ENCODE results near the gene SF3B2.

The SF3B2 gene

DNA sequence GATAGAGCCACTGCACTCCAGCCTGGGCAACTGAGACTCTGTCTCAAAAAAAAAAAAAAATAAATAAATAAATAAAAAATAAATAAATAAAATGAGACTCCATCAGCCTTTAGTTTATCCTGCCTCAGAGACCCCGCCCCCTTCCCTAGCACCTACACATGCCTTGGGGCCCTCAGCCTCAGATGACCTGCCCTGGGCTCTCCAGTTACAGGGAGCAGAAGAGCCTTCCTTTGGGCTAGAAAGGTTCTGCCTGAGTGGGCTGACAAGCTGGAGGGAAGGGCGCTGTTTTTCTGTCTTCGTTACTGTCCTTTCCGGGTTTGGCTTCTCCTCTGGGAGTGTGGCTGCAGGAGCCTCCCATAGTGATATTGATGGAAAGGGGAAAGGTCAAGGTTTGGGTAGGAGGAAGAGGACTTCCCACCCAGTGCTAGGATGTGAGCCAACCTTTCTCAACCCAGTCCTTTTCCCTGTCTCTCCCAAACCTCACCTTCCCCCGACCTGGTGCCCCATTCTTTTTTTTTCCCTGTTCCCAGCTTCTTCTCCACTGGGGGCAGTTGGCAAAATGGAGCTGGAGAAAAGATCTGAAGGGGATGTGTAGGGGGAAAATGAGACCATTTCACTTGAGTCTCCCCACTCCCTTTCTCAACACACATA lies 1.5 kb upstream of the SF3B2 start:
- DNase-seq, result no peak

- no peak for DNase-seq
These were observed 796 bp upstream of the SF3B2 start for GRCh38 chr11:66051371-66051765.

DNA sequence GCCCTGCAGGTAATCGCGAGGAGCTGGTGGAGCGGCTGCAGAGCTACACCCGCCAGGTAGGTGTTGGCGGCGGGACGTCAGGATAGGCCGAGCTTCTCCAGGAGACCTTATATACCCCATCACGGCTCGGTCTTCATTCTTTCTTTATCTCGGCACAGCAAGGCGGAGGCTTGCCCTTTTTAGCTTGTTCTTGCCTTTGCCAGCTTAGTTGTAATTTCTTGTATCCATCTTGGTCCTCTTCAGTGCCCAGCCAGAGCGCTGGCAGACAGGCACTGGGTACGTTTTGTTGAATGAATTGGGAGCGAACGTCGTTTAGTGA lies 459 bp downstream of the SF3B2 start:
- no peak for DNase-seq

GRCh38 chr11:66055021-66055420 lies 2.9 kb downstream of the SF3B2 start:
- no peak for DNase-seq

DNA sequence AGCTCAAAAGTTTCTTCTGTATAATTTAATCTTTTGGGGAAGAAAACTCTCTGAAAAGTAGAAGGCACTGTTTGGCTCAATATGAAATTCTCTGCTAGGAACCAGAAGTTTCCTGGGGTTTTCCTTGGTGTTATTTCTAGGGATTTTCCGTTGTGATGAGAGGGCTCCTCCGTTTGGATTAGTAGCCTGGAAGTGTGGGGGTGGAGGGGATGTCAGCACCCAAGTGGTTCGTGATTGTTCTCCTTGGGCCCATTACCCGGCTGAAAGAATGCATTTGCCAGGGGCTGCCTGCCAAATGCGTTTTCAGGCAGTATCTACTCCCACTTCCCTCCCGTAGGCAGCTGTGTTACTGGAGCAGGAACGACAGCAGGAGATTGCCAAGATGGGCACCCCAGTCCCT lies 4.3 kb downstream of the SF3B2 start:
- no peak for DNase-seq

DNA sequence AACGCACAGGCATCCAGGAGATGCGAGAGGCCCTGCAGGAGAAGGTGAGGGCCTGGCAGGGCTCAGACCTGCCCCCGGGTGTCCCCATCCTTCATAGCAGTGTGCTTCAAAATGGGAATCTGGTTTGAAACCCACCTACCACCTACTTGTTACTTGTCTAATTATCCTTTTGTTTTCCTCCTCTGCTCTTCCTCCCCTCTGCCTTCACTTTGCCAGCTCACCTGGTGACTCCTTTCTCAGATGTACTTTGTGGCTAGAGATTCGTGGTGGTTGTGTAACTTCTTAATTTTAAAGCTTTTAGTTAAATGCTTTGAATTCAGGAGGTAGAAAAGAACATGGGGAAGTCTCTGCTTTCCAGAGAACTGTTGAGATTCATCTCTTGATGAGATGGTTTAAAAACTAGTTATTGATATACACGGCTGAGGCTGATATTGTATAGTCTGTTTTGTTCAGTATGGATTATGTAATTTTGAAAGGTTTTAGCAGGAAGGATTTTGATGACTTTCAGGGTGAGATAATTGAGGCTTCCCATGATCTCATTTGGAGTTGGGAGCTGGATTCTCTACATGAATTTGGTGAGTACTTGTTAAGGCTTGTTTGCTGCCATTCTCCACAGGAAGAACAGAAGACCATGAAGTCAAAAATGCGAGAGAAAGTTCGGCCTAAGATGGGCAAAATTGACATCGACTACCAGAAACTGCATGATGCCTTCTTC lies 8.0 kb downstream of the SF3B2 start:
- no peak for DNase-seq

DNA sequence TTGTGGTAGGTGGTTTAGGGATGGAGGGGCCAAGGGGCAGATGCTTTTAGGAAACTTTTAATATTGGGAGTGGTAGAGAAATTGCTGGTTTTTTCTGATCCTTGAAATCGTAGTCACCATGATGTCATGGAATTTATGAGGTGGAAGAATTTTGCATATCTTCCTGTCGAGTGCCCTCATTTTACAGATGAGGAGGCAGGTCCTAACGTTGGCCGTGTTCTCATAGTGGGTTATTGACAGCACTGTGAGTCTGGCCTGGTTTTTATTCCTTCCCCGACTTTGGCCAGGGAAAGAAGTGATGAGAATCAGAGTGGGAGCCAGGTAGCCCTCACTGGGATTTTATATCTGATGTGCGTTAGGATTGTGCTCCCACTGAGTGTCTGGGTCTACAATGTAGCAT lies 9.1 kb downstream of the SF3B2 start:
- no peak for DNase-seq

- no peak for DNase-seq
These were observed 10.2 kb downstream of the SF3B2 start for GRCh38 chr11:66062408-66062807.

DNA sequence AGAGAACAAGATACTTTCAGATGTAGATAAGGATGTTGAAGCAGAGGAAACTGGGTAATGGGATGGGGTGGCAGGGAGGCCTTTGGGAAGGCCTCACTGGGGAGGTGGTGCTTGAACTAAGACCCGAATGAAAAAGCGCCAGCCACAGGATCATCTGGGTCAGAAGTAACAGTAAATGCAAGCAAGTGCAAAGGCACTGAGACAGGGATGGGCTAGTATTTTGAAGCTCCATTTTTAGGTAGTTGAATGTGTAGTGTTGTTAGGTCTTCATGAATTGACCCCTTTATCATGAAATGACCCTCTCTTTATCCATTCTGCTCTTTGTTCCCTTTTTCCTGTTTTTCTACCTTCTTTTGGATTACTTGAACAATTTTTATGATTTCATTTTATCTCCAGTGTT lies 11.7 kb downstream of the SF3B2 start:
- no peak for DNase-seq

DNA sequence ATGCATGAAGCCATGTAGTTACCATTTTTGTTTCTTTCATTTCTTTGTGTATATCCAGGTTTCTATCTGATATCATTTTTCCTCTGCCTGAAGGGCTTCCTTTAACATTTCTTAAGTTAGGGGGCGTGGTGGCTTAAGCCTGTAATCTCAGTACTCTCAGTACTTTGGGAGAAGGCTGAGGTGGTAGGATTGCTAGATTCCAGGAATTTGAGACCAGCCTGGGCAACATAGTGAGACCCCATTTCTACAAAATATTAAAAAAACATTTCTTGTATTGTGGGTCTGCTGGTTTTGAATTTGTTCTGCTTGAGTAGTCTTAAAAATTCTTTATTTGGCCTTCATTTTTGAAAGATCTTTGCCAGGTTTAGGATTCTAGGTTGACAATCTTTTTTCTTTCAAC lies 12.4 kb downstream of the SF3B2 start:
- no peak for DNase-seq

GRCh38 chr11:66066751-66067150 lies 14.6 kb downstream of the SF3B2 start:
- no peak for DNase-seq

DNA sequence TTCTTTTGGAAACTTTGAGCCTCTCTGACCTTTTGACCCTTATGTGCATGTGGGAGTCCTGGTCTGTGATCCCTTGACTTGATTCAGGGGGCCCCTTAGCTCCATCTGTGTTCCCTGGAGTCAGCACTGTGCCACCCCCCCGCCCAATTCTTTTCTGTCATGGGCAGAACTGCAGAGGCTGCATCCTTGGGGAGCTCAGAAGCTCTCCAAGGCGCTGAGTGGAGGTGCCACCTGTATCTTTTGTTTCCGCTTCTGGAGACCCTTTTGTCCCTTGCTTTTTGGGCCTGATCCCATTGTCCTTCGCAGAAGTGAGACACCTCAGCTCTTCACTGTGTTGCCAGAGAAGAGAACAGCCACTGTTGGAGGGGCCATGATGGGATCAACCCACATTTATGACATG lies 15.5 kb downstream of the SF3B2 start:
- no peak for DNase-seq

- DNase-seq, result peak; percentile 82
These were observed 16.1 kb downstream of the SF3B2 start for GRCh38 chr11:66068154-66068821.

DNA sequence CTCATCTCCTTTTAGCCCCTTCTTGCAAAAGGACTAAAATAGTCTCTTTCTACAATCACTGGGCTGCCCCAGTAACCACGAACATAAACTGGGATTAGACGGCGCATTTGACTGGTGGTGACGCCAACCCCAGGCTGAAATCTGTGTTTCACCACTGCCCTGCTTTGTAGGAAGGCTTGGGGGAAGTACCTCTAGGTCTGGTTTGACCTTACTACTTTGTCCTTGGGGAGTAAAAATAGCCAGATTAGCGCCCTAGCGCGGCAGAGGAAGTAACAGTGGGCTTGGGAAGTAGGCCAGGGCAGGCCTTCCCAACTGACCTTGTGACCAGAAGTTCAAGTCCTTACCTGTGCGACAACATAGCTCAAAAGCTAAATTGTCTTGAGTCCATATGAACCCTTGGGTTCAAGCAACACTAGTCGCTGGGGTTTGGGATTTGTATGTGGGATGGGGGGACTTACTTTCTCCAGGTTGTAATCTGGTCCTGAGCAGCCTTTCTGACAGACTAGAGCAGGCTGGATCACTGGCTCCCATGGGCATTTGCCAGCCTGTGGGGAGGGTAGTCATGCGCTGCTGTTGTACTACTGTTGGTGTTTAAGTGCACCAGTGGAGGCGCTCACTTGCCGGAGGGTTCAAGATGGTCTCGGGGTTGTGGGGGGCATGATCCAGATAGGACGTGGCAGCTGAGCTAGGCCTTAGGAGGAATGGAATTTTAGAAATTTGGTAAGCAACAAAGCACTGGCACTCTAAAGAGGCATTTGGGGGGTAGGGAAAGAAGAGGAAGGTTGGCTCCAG lies 17.0 kb downstream of the SF3B2 start:
- DNase-seq, result peak; percentile 18

DNA sequence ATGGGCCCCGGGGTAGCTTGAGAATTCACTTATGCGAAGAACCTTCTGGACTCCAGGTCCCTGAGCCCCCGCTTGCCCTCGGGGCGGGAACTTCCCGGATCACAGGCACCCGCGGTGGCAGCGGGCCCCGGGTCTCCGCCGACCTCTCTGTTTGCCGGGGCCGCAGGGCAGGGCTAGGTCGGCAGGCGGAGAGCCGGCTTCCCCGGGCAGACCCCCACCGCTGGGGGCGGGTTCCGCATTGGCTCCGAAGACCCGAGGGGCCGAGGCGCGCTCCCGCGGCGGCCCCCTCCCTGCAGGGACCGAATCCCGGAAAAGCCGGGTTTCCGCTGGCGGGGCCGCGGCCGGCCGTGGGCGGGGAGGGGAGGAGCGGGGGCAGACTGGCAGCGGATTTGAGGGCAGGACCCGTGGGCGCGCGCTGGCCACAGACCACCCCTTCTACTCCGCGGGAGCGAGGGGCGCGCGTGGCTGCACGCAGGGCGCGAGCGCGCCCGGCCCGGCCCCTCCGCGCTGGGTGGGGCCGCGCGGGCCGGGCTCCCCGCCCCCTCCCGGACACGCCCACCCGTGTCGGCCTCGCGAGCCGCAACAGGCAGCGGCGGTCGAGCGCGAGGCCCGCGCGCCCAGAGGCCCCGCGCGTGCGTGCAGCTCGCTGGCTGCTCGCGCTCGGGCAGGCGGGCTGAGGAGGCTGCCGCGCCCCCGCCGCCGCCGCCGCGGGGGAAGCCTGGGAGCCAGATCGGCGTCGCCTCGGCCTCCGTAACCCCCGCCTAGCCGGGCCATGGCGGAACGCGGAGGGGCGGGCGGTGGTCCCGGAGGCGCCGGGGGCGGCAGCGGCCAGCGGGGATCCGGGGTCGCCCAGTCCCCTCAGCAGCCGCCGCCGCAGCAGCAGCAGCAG lies 17.8 kb downstream of the SF3B2 start, which contains the start of gene PACS1:
Gene PACS1 (plus strand): TSS at position 558 of the 889 bp plus-strand sequence. CDS start 215 bp downstream, at position 773.
- peak; percentile 60 for DNase-seq

GRCh38 chr11:66070604-66071380 lies 18.6 kb downstream of the SF3B2 start:
- peak; percentile 7 for DNase-seq

GRCh38 chr11:66071381-66071801 lies 19.2 kb downstream of the SF3B2 start:
- DNase-seq, result no peak

DNA sequence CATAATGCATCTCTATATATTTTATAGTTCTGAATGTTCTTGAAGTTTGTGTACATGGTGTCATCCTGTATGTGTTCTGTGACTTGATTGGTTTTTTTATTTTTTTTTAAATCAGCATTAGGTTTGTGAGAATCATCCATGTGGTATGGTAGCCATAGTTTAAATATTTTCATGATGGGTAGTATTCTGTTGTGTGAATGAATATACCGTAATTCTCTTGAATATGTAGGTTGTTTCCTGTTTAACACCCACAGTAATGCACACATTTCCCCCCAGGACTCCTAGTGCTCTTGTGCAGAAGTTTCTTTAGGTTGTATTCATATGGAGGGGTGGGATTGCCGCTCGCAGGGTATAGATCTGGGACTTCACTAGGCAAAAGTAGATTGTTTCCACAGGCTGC lies 19.9 kb downstream of the SF3B2 start:
- no peak for DNase-seq

DNA sequence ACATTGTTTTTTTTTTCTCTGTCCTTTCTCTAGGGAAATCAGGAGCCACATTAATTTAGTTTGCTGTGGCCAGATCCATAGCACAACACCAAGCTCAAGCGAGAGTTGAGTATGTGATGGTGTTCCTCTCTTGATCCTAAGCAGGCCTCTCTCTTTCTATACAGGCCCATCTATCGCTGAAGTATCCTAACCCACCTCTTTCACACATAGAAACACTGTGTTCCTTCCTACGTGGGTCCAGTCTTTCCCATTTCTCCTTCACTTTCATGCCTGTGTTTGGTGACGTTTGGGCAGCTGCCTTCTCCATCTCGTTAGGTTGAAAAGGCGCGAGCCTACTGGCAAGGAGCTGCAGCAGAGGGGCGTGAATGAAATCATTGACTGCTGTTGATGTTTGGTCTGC lies 20.4 kb downstream of the SF3B2 start:
- no peak for DNase-seq

DNA sequence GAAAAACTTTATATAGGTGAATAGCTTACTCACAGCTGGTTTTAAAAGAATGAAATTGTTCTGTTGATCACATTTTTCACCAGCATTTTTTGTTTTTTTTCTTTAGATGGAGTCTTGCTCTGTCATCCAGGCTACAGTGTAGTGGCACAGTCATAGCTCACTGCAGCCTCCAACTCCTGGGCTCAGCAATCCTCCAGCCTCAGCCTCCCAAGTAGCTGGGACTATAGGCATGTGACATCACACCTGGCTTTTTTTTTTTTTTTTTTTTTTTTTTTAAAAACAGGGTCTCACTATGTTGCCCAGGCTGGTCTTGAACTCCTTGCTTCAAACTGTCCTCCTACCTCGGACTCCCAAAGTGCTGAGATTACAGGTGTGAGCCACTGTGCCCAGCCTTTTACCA lies 21.5 kb downstream of the SF3B2 start:
- DNase-seq, result no peak

DNA sequence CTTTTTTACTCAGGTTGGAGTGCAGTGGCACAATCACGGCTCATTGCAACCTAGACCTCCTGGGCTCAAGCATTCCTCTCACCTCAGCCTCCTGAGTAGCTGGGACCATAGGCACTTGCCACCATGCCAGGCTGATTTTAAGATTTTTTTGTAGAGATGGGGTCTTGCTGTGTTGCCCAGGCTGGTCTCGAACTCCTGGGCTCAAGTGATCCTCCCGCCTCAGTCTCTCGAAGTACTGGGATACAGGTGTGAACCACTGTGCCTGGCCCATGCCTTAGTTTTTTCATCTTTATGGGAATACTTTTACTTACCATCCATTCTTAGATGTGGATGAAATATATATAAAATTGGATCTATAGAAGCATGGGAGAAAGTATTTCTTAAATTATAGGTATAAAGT lies 23.1 kb downstream of the SF3B2 start:
- DNase-seq, result no peak

- no peak for DNase-seq
These were observed 24.4 kb downstream of the SF3B2 start for GRCh38 chr11:66076561-66076960.
